Measurements from ENCODE around the gene SKAP1.

The SKAP1 gene

DNA sequence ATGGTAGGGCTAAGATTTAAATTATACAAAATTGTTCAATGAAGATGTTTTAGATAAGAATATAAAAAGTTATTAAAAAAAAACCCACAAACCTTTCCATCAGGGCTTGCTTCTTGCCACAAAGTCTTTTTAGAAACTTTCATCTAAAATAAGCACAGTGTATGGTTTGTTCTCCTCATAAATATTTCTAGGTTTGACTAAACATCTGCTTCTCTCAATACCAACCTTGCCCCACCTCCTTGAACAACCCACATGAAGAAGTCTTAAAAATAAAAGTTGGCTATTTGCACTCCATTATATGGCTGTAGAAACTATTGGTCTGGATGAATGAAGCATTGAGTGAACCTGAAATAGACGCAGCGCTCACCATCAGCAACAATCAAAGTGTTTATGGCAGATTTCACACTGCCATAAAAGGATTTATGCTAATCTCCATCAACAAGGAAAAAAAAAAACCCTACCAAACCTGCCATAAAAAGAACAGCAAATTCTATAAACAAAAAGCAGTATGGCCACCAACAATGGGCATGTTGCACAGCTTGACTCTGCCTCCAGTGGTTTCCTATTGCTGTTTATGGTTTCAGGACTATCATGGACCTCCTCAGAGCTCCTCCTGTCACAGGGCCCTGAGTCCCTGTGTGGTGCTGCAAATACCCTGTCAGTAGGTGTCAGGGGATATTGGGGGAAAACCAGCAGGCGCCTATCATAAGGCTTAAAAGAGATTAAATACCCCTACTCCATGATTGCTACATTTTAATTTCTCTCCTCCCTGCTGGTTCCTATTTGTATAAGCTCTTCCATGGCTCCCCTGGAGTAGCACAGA is 284.8 kb downstream of the SKAP1 start:
- no peak for DNase-seq (ENCODE audit: low read depth)

DNA sequence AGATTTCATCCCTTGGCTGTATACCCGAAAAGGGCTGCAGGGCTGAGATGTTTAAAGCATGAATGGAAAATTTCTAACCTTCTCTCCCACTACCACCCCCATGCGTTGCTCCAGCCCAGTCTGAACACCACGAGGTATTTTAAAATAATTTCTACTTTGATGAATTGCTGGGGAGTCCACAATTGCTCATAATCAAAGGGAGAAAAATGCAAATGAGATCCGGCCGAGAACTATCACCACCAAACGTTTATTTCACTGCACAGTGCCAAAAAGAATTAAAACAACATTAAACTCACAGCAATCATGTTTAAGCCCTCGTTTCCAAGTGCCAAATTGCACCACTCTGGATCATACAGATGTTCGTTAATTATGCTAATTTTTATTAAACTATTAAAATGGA is 285.8 kb downstream of the SKAP1 start:
- DNase-seq (ENCODE audit: low read depth) = no peak

DNA sequence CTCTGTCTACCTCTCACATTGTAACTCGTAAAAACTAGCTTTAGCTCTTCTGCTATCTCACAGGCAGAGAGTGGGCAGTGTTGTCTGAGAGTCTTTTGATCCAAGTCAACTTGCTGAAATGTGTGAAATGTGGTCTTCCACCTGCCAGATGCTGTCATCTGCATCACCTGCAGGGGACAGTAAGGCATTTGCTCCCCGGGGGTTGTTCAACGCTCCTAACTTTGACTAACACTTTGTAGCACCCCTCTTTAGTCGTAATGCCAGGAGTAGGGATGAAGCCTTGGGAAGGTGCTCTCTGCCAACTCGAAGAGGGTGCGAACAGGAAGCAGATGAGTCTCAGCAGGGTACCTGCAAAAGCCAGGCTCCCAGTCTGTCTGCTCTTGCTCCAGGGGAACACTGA is 286.4 kb downstream of the SKAP1 start:
- no peak for DNase-seq (ENCODE audit: low read depth)

DNA sequence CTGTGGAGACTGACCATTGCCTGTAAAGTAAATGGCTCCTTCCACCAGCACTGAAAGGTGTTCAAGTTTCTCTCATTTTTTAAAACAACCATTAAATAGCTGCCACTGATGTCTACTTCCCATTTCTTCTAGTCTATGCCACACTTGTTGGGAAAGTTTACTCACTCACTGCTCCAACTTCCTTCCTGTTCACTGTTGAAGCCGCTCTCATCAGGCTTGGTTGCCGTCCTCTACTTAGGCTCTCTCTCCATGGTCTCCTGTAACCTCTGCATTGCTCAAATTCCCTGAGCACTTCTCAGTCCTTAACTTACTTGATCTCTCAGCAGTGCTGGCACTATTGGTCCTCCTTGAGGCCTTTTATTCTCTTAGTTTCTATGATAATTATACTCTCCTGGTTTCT is 290.1 kb downstream of the SKAP1 start:
- DNase-seq (ENCODE audit: low read depth) = no peak

DNA sequence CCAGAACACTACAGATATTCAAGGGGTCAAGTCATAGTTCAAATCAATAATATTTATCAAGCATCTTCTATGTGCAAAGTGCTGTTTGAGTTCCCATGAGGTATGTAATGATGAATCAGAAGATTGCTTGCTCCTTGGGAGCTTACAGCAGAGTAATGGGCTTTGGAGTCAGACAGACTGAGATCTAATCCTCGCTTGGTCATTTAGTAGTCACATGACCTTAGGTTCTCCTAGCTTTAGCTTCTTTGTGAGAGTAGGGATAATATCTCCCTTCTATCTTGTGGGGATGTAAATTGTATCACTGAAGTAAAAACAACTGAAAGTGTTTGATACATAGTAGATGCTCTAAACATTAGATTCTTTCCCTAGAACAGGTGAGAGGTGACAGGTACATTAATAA is 292.4 kb downstream of the SKAP1 start:
- no peak for DNase-seq (ENCODE audit: low read depth)

DNA sequence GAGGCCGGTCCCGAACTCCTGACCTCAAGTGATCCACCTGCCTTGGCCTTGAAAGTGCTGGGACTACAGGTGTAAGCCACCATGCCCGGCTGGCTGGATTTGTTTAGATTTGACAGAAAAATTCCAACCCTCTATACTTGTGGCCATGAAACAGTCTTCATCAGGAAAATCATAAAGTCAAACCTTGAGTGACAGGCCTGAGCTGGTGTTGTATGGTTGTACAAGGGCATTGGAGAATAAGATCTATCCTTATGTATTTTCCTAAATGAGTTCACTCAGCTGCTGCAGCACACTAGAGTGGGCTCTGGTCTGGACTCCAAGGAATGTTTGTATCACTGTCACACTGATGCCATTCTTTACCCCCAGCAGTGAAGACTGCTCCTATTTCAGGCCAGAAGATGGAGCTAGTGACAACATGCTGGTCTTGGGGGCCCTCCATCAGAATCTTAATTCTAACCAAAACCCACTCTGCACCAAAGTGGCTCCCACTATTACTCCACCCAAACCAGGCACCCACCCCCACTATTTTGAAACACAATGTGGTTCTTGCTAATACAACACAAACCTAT is 295.0 kb downstream of the SKAP1 start:
- no peak for DNase-seq (ENCODE audit: low read depth)

DNA sequence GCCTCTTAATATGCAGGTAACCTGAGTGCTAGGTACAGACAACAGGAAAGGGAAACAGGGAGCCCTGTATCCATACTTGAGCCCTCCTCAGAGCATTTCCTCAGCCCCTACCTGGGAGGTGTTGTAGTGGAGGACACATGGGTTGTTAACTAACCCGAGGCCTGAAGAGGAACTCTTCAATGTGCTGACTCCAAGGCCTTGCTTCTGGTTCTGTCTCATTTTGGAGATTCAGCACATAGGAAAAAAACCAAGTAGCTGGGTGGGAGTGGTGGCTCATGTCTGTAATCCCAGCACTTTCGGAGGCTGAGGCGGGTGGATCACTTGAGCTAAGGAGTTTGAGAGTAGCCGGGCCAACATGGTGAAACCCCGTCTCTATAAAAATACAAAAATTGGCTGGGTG is 297.6 kb downstream of the SKAP1 start:
- DNase-seq (ENCODE audit: low read depth) = no peak

DNA sequence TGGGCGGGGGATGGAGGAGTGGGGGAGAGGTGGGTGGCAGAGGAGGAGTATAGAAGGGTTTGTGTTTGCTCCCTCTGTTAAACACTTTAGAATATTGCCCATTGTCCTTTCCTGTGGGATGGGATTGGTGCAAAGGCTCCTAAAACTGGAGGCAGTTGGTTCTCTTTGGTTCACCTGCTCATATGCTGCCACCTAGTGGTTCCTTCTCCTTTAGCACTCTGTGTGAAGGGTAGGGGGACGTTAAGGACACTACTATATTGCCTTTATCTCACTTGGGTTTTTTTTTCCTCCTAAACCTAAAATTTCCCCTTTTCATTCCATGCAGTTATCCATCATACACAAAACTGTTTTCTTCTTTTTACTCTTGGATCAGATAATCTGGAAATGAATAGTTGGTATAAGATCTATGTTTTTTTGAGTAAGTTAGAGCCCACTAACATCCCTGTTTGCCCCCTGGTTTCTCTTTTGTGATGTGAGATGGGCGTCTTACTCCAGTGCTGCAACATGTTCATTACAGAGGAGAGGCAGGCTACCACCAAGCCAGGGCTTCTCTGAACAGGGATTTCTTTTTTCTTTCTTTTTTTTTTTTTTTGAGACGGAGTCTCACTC is 298.7 kb downstream of the SKAP1 start:
- no peak for DNase-seq (ENCODE audit: low read depth)

DNA sequence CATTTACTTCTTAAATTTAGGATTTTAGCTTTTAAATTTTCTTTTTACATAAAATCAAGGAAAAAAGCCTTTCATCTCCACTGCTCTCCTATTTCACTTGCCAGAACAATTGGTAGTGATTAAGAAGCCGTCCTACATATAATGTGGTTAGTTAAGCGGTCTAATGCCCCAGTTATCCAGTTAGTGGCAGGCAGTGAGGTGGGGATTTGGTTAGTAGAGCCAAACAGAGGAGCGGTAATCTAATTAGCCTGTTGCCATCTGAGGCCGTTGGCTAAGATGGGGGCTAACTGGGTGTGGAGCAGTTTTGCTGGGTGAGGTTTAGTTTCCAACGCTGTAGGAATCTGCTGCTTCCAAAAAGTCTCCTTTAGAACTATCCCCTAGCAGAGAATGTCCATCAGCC is 300.0 kb downstream of the SKAP1 start:
- DNase-seq (ENCODE audit: low read depth) = no peak

DNA sequence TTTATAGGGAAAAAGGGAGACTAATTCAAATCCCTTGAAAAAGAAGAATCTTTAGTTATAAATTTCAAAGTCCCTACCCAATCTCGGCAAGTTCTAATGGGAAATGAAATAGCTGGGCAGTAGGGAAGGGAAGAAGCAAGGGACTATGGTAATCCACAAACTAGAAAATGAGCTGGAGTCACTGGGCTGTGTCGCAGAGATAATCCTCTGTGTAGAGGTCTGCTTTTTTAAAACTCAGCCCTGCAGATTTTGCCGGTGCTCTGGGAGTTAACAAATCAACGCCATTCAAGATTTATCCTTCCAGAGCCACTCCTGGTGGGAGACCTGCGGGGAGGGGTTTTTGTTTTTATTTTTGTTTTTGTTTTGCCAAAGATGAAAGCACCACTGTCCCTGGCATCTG is 301.6 kb downstream of the SKAP1 start:
- no peak for DNase-seq (ENCODE audit: low read depth)

DNA sequence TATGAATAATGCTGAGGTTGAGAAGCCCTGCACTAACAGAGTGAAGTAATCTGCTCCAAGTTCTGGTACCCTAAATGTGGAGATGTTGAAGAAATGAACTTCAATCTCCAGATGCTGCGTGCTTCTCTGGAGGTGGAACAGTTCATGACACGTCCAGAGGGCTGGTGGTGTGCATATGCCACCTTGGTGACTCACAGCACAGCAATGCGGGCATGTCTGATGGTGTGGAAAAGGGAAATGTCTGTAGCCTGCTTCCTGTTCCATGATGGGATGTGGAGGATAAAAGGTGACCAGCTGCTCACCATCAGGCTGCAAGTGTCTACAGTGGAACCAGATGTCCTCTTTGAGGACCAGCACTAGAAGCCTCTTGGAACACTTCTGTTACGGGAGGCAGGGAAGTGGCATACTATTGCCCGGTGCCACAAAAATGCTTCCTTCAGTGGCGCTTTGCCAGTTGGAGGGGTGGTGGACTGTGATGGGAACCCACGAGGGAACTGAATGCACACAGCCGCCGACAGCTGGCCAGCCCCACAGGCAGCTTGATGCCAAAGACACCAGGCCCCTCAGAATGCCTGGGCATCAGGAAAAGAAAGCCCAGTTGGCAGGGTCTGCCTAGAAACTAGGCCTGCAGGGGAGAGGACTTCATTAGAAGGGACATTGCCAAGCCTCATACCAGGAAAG is 302.5 kb downstream of the SKAP1 start:
- DNase-seq (ENCODE audit: low read depth) = no peak

DNA sequence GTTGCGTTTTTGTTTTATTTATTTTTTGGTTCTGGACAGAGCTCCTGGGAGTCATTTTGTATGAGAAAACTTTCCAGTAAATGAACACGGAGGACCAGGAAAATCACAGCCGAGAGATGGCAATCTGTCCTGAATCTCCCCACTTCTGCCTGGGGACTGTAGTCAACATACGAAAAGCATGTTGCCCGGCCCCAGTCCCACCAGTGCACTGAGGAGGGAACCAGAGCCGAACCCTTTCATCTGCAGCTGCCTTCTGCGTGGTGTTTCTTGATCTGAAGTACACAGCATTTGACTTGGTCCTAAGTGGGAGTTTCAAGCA is 303.5 kb downstream of the SKAP1 start:
- DNase-seq (ENCODE audit: low read depth) = no peak

DNA sequence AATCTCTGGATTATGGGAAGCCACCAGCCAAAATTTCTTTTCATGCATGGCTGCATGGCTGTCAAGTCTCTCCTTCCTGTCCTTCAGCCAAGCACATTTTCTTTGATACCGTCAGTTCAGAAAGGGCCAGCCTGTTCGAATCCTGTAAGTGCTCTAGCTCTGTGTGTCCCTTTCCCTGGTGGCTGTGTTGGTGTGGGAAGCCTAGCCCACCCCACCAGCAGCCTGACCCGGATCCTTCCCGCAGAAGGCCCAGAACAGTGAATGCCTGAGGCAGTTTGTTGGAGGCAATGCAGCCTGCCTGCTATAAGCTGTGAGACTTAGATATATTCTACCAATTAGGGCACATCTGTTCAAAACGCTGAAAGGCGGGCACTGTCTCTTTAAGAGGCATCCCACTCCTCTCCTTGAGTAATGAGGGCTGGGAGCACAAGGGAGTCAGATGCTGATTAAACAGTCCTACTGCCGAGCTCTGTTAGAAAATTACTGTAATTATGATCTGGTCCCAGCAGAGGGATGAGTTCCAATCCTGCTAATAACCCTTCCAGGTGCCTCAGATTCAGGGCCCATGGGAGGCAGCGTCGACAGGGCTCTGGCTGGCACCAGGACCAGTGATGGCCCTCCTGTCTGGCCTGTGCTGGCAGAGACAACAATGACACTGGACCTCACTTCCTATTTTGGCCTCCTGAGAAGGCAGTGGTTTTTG is 304.0 kb downstream of the SKAP1 start:
- no peak for DNase-seq (ENCODE audit: low read depth)

DNA sequence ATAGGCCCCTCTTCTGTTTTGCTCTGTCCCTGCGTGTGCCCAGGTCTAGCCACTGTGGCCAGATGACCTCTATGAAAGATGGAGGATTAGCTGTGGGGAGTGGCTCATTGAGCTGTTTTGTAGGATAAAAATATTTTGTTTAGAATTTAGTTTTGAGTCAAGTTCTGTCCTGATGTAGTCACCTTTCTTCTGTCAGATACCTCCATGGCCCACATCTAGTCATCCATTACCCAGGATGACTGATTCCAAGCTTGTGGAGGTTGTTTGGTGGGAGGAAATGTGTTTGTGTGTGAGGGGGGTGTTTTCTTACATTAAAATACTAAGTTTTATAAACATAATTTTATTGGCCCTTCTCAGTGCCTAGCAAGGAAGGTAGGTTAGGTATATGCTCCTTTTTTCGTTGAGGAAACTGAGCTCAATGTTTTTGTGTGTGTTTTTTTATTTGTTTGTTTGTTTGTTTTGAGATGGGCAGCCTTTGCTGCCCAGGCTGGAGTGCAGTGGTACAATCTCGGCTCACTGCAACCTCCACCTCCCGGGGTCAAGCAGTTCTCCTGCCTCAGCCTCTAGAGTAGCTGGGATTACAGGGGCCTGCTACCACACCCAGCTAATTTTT is 306.1 kb downstream of the SKAP1 start:
- DNase-seq (ENCODE audit: low read depth) = no peak

DNA sequence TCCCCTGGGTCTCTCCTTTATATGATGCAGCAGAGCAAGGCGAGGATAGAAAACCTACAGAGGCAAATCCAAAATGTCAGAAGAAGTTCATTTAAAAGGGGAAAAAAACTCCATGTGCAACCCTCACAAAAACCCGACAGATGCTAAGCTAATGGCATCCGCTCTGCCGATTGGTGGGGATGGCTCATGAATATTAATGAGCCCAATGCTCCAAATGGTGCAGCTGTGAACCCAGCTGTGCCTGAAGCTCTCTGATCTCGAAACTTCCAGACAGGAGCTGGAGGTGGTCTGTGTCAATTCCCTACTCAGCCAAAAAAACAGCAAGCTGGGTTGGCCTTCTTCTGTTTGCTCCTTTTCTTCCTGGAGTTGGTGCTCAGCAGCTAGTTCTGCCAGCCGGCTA is 306.9 kb downstream of the SKAP1 start:
- DNase-seq (ENCODE audit: low read depth) = no peak

DNA sequence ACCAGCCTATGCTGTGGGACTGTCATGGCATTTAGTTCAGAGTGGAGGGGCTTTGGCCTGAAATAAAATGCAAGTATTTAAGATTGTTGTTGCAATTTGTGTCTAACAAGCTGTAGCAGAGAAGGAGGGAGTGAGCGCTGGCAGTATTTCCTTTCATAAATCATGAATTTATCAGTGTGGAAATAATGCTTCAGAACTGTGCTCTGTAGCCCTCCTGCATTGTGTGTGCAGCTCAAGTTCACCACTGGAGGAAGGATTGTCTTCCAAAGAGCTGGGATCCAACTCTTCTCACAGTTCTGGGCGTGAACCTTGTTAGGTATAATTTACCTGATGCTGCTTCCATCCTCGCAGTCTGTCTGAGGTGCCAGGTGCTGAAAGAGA is 307.4 kb downstream of the SKAP1 start:
- no peak for DNase-seq (ENCODE audit: low read depth)

DNA sequence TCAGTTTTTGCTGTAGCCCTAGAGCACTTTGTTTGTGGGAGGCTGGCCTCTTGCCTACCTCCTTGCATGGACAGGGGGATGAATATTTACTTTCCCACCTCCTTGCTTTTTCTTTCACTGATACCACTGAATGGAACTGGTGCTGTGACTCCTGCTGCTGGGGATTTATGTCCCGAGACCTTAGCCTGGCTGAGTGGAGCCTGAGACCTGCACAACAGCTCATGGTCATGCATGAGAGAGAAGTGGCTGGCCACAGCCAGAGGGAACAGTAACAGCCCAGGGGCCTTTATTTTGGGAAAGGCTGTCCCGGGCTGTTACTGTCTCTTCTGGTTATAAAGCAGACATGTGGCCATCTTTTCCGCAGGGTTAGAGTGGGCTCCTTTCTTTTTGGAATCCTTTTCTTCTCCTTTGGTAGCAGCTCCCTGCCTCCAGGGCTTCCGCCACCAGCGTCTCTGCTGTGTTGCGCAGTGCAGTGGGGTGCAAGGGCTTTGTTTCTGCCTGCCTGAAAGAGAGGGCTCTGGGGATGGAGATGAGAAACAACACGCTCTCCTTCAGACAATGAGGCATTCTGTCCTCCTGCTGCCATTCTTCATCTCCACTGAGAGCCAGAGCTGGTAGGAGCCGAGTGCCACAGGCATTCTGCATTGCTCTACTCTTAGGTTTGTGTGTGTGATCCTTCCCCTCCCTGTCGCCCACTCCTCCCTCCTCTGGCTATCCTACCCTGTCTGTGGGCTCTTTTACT is 307.9 kb downstream of the SKAP1 start:
- DNase-seq (ENCODE audit: low read depth) = no peak

DNA sequence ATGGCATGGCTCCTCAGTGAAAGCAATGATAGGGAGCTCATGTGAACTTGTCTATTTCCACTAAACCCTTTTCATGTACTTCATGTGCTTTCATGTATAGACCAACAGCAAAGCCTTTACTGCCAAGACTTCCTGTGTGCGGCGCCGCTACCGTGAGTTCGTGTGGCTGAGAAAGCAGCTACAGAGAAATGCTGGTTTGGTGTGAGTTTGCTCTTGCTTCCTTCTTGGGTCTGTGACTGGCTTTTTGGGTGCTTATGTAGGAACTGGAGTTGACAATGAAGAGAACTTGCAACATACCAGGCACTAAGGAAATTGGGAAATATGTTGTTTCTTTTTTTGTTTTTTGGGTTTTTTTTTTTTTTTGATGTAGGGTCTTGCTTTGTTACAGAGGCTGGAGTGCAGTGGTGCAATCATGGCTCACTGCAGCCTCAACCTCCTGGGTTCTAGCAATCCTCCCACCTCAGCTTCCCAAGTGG is 316.8 kb downstream of the SKAP1 start:
- no peak for DNase-seq (ENCODE audit: low read depth)

DNA sequence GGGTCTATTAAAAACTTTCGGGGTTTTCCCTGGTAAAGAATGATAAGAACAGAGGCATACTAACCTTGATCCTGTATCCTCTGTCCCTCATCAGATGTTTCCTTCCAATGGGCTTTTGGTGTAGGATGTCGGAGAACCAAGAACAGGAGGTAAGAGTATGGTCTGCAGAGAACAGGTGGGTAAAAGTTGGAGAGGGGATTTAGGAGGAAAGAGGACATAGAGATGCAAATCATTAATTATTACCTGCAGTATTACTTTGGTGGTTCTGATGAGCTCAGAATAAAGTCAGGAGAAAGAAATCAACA is 318.1 kb downstream of the SKAP1 start:
- DNase-seq (ENCODE audit: low read depth) = no peak

DNA sequence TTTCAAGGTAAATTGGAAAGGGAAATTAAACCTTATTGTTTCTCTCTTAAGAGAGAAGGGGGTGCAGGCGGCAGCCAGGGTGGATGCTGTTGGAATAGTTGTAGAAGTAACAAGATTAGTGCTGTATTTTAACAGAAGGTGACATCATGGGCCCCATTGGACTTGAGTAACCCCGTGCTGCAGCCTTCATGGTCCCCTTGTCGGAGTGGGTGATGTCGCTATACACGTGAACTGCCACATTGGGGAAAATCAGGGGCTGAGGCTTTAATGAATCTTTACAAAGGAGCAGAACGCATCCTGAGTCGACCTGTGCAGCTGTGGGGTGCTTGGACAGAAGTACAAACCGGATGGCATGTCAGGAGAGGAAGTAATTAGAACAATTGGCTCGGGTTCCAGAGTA is 319.3 kb downstream of the SKAP1 start:
- DNase-seq (ENCODE audit: low read depth) = no peak
